K562 (cell line): ENCODE results near the gene AFDN. TPM values are rescaled to one million over a fixed set of nuclear protein-coding genes. Genes with fewer than 3 reads are reported as not detected.

Source experiments
- ATAC-seq: fragments of 200-7000 bp; cut with Tn5 transposase; 3 replicates; pipeline ENCODE4 v1.9.1; 2020; ENCODE audit warnings: moderate library complexity
- BruUV-seq: library from RNA; stranded (reverse); fragments of 400-500 nt; replicated peaks from 2 replicates; lab custom pipeline; 2021; lab: Mats Ljungman, UMichigan
- CTCF ChIA-PET: fragments of 300-600 bp; formaldehyde crosslinking; extraction: SDS; loops from one replicate; lab custom pipeline; 2021; ENCODE audit warnings: low intra/inter-chr PET ratio; lab: Yijun Ruan, JAX
- POLR2A ChIA-PET: fragments of 300-600, 350-650 bp; sonication (Branson Sonifier 250); formaldehyde crosslinking; extraction: SDS; loops from one replicate; lab custom pipeline; 2021; ENCODE audit warnings: antibody characterized with exemption, inconsistent platforms; lab: Yijun Ruan, JAX
- DNase-seq, 4 experiments: peaks; one replicate each; pipeline versions ENCODE4 v3.0.0 to v3.0.0-alpha.2; 2011 to 2018; ENCODE audit warnings: low spot score in 3 of 4, mixed read lengths in 3 of 4; ENCODE audit errors: extremely low read depth in 1 of 4
- FAIRE-seq: peaks from 2 replicates; lab custom pipeline; 2011; peaks lifted over from hg19 to GRCh38; lab: Jason Lieb, UNC
- H2AFZ ChIP-seq: 2 replicates; pipeline ENCODE4 v1.6.0; 2011; ENCODE audit warnings: low read depth, low read length, control low read depth, inconsistent platforms
- H3K27ac ChIP-seq: fragments of 200-600 bp; 3 replicates; pipeline ENCODE4 v1.8.0; 2011; ENCODE audit warnings: low read depth, mild to moderate bottlenecking, control low read depth, inconsistent platforms, low read length, moderate library complexity, mixed read lengths; ENCODE audit errors: extremely low read depth
- H3K27me3 ChIP-seq, 2 experiments: fragments of 300-600 bp in 1 of 2; 2 replicates in 1 of 2; 3 replicates in 1 of 2; pipeline versions ENCODE4 v1.6.0 to v1.8.0; 2011; ENCODE audit warnings: inconsistent platforms in 2 of 2, low read length in 2 of 2, mild to moderate bottlenecking in 1 of 2, mixed read lengths in 1 of 2, moderate library complexity in 1 of 2; ENCODE audit not compliant: control insufficient read depth in 2 of 2, insufficient read depth in 2 of 2
- H3K36me3 ChIP-seq: fragments of 300-600 bp; 3 replicates; pipeline ENCODE4 v1.8.0; 2011; ENCODE audit warnings: mild to moderate bottlenecking, low read length, inconsistent platforms; ENCODE audit not compliant: control insufficient read depth, insufficient read depth
- H3K4me1 ChIP-seq, 2 experiments: fragments of 200-600 bp in 1 of 2; replicated peaks in 1 of 2; 2 replicates in 1 of 2; 3 replicates in 1 of 2; pipeline versions ENCODE4 v1.5.1 to v1.8.0; 2011; ENCODE audit warnings: inconsistent platforms in 2 of 2, low read length in 2 of 2, mild to moderate bottlenecking in 1 of 2, mixed read lengths in 1 of 2, moderate library complexity in 1 of 2; ENCODE audit not compliant: control insufficient read depth in 2 of 2, insufficient read depth in 2 of 2
- H3K4me2 ChIP-seq: 2 replicates; pipeline ENCODE4 v1.6.1; 2011; ENCODE audit warnings: low read length, control low read depth, inconsistent platforms, mixed read lengths; ENCODE audit not compliant: insufficient read depth
- H3K4me3 ChIP-seq: fragments of 200-600 bp; sonication (generic), shearing (Covaris generic); 2 replicates; pipeline ENCODE4 v1.5.1; 2016; ENCODE audit warnings: control low read depth, inconsistent platforms
- H3K79me2 ChIP-seq: fragments of 200-600 bp; 3 replicates; pipeline ENCODE4 v1.8.0; 2011; ENCODE audit warnings: low read length, inconsistent platforms; ENCODE audit not compliant: control insufficient read depth, insufficient read depth
- H3K9ac ChIP-seq, 2 experiments: 2 replicates each; pipeline versions ENCODE4 v1.6.0 to v1.6.1; 2011; ENCODE audit warnings: low read depth in 2 of 2, low read length in 2 of 2, control low read depth in 1 of 2, inconsistent platforms in 1 of 2, mild to moderate bottlenecking in 1 of 2, mixed read lengths in 1 of 2; ENCODE audit not compliant: insufficient read depth in 1 of 2
- H3K9me1 ChIP-seq: one replicate; pipeline ENCODE4 v1.6.0; 2011; ENCODE audit warnings: inconsistent platforms, mild to moderate bottlenecking, low read length, moderate library complexity; ENCODE audit not compliant: control insufficient read depth, insufficient read depth
- H3K9me3 ChIP-seq: replicated peaks from 2 replicates; pipeline ENCODE4 v1.5.1; 2011; ENCODE audit warnings: low read depth, low read length, inconsistent platforms; ENCODE audit not compliant: control insufficient read depth, insufficient read depth
- H4K20me1 ChIP-seq: replicated peaks from 2 replicates; pipeline ENCODE4 v1.6.1; 2011; ENCODE audit warnings: low read length, inconsistent platforms, mixed read lengths; ENCODE audit not compliant: control insufficient read depth, insufficient read depth
- BRF1 ChIP-seq: IDR thresholded peaks from 3 replicates; pipeline ENCODE4 v1.6.1; 2011; ENCODE audit warnings: borderline replicate concordance, mild to moderate bottlenecking; ENCODE audit not compliant: insufficient read length; ENCODE audit errors: extremely low read depth
- CHCHD3 ChIP-seq: fragments of 250-450 bp; sonication (Bioruptor Pico); IDR thresholded peaks from 2 replicates; pipeline ENCODE4 v2.1.2; 2022; ENCODE audit warnings: mild to moderate bottlenecking
- FOXM1 ChIP-seq, 2 experiments: fragments of 450-650 bp in 1 of 2; sonication (generic) in 1 of 2; formaldehyde crosslinking in 1 of 2; IDR thresholded peaks; 2 replicates each; pipeline versions ENCODE4 v1.6.1 to v1.9.0; 2017 to 2022; ENCODE audit warnings: low read depth in 2 of 2, mild to moderate bottlenecking in 2 of 2, missing genetic modification reagents in 1 of 2, moderate library complexity in 1 of 2
- MAX ChIP-seq: sonication (generic); formaldehyde crosslinking; IDR thresholded peaks from 2 replicates; pipeline ENCODE4 v1.9.0; 2022; ENCODE audit warnings: mild to moderate bottlenecking, missing genetic modification reagents
- NR0B1 ChIP-seq: fragments of 450-650 bp; IDR thresholded peaks from one replicate; pipeline ENCODE4 v1.6.1; 2018; ENCODE audit warnings: mild to moderate bottlenecking, moderate library complexity; ENCODE audit not compliant: partially characterized antibody
- PBX2 ChIP-seq, 2 experiments: IDR thresholded peaks in 1 of 2; conservative IDR thresholded peaks in 1 of 2; 2 replicates each; pipeline ENCODE4 v1.6.1; 2016; ENCODE audit warnings: low read depth in 2 of 2, mild to moderate bottlenecking in 1 of 2, missing compliant biosample characterization in 1 of 2, missing genetic modification characterization in 1 of 2, moderate library complexity in 1 of 2
- PRDM10 ChIP-seq: fragments of 450-650 bp; IDR thresholded peaks from 2 replicates; pipeline ENCODE4 v1.6.1; 2018; ENCODE audit not compliant: partially characterized antibody
- SUPT5H ChIP-seq: fragments of 450-650 bp; IDR thresholded peaks from 2 replicates; pipeline ENCODE4 v1.6.1; 2016
- YY1 ChIP-seq, 3 experiments: IDR thresholded peaks; 2 replicates each; pipeline ENCODE4 v1.6.1; 2011; ENCODE audit warnings: low read length in 2 of 3, mild to moderate bottlenecking in 2 of 3, moderate library complexity in 2 of 3, borderline replicate concordance in 1 of 3, control low read depth in 1 of 3, low read depth in 1 of 3; ENCODE audit not compliant: insufficient read depth in 3 of 3, insufficient replicate concordance in 2 of 3, control insufficient read depth in 1 of 3, insufficient read length in 1 of 3; ENCODE audit errors: extremely low read depth in 1 of 3
- ZNF121 ChIP-seq: sonication (generic); formaldehyde crosslinking; conservative IDR thresholded peaks from 2 replicates; pipeline ENCODE4 v1.8.0; 2022; ENCODE audit warnings: missing genetic modification reagents
- ZSCAN32 ChIP-seq: fragments of 450-650 bp; formaldehyde crosslinking; IDR thresholded peaks from 2 replicates; pipeline ENCODE4 v1.4.0; 2020; ENCODE audit warnings: mild to moderate bottlenecking, moderate library complexity
- WGBS: fragments of 100-300 bp; shearing (Covaris generic); methylation state at CpG from one replicate; pipeline ENCODE4 v1.1.6; 2016; ENCODE audit warnings: low coverage, mixed read lengths; ENCODE audit not compliant: insufficient coverage; ENCODE audit errors: missing lambda C conversion rate; 5-methylcytosine and 5-hydroxymethylcytosine counted together
- in situ Hi-C: fragments of 300-500 bp; cut with MboI; formaldehyde crosslinking; loops from 4 replicates; pipeline ENCODE4 v1.15.0; 2018; ENCODE audit warnings: inconsistent platforms, mixed read lengths
- intact Hi-C: fragments of 100-400 bp; cut with micrococcal nuclease; formaldehyde crosslinking; loops from 2 replicates; pipeline ENCODE4 v1.14.2; 2022
- polyA plus RNA-seq, 8 experiments: library from polyadenylated mRNA; depleted of rRNA in 4 of 8; stranded (reverse) in 5 of 8; unstranded in 3 of 8; fragments of >200 nt; fragmentation: Nextera tagmentation in 2 of 8; fragmentation: Illumina TruSeq in 1 of 8; extraction: Ambion mirVana in 2 of 8; extraction: Trizol in 1 of 8; gene quantifications; 2 replicates each; pipeline versions ENCODE4 v1.2.1 to v1.2.3, GENCODE V29; 2011 to 2014; ENCODE audit warnings: inconsistent platforms in 1 of 8, missing spikeins in 1 of 8
- total RNA-seq, 7 experiments: library from RNA; depleted of rRNA in 6 of 7; stranded (reverse); fragments of >200 nt in 6 of 7; fragmentation: Illumina TruSeq in 2 of 7; extraction: Trizol in 2 of 7; gene quantifications; 2 replicates each; pipeline versions ENCODE4 v1.2.1 to v1.2.3, GENCODE V29; 2011 to 2021; ENCODE audit warnings: low replicate concordance in 1 of 7

The AFDN gene
- total and polyA plus RNA-seq, 9 of the 15 experiments (the other 6 are each of a cell fraction or from before 2014, with no cell fraction given) = 7.2 to 129 (median 105) TPM

- TF ChIP-seq PRDM10 = no peak
- no peak for TF ChIP-seq YY1 (IDR thresholded peaks at IDR 0.05; ENCODE audit: borderline replicate concordance in 1 of 3, control insufficient read depth in 1 of 3, extremely low read depth in 1 of 3, insufficient read depth in 3 of 3, insufficient read length in 1 of 3, insufficient replicate concordance in 2 of 3, low read depth in 1 of 3, low read length in 2 of 3)
These were observed 190.9 kb downstream of the AFDN start (continued) for GRCh38 chr6:168017629-168018028.

GRCh38 chr6:168018664-168019063, 192.0 kb downstream of the AFDN start:
- in situ Hi-C loops (no loop called here), intact Hi-C loops (no loop called here)
- no peaks in the 10 kb centered on the region for H3K9me1 ChIP-seq
- no peak for ATAC-seq
- no peak for DNase-seq
- H3K9ac ChIP-seq = no peak overlapping the region
- H3K4me3 ChIP-seq = no peak overlapping the region
- H3K79me2 ChIP-seq = no peaks in the 10 kb centered on the region
- H3K9me3 ChIP-seq = no peaks in the 10 kb centered on the region
- no peaks in the 10 kb centered on the region for H3K36me3 ChIP-seq
- no peaks in the 10 kb centered on the region for H3K4me1 ChIP-seq
- WGBS = 11% methylated on average over 13 of the region's 15 CpGs
- H4K20me1 ChIP-seq = no peaks in the 10 kb centered on the region
- no peak overlapping the region for H2AFZ ChIP-seq
- no TSS peak for BruUV-seq
- FAIRE-seq = no peak
- no peak overlapping the region for H3K27ac ChIP-seq
- no peak overlapping the region for H3K4me2 ChIP-seq
- ChIA-PET POLR2A (interaction anchor here (0.6 kb wide), 1 partner anchor 112 kb away, joined by 3 read pairs; no protein-coding TSS in a partner anchor), CTCF (no interaction called here)
- H3K27me3 ChIP-seq = peaks cover 41 to 54% of the 10 kb centered on the region in 2 experiments
- TF ChIP-seq ZNF121 (CRISPR knock-in tag) = no peak
- TF ChIP-seq SUPT5H = no peak
- no peak for TF ChIP-seq BRF1
- no peak for TF ChIP-seq CHCHD3 (CRISPR knock-in tag)
- no peak for TF ChIP-seq PBX2 (CRISPR knock-in tag; IDR thresholded peaks at IDR 0.05; ENCODE audit: low read depth)
- TF ChIP-seq PBX2 (tag; conservative IDR thresholded peaks at IDR 0.05; ENCODE audit: low read depth) = no peak
- no peak for TF ChIP-seq ZSCAN32
- TF ChIP-seq FOXM1 (IDR thresholded peaks at IDR 0.05; ENCODE audit: low read depth) = no peak
- no peak for TF ChIP-seq FOXM1 (CRISPR knock-in tag; IDR thresholded peaks at IDR 0.05; ENCODE audit: low read depth)
- TF ChIP-seq NR0B1 = no peak
- TF ChIP-seq MAX (CRISPR knock-in tag) = no peak
